Hematopoietic multipotent progenitor cell treated with erythropoietin and hydrocortisone succinate and interleukin-3 and kit ligand, for 4 days (in vitro differentiated cells): ENCODE data around the gene PTPA.
"Not testable (repeated sequence)": the region's sequence is repeated elsewhere in the genome, so short reads cannot be mapped to it uniquely, and the experiment has no call there.

Experiments used
- DNase-seq: peaks from one replicate; pipeline ENCODE4 v3.0.0-alpha.2; 2015

PTPA gene

GRCh38 chr9:129178568-129179382 lies 67.6 kb downstream of the PTPA start:
- no peak for DNase-seq

GRCh38 chr9:129181246-129181645 lies 70.0 kb downstream of the PTPA start:
- DNase-seq = no peak

GRCh38 chr9:129182122-129182521 lies 70.9 kb downstream of the PTPA start:
- DNase-seq = no peak

GRCh38 chr9:129182625-129183494 lies 71.6 kb downstream of the PTPA start:
- peak; percentile 71 for DNase-seq

- DNase-seq = no peak
Measured at GRCh38 chr9:129183495-129184218, 72.4 kb downstream of the PTPA start.

GRCh38 chr9:129184219-129184524 lies 73.0 kb downstream of the PTPA start:
- no peak for DNase-seq

DNA sequence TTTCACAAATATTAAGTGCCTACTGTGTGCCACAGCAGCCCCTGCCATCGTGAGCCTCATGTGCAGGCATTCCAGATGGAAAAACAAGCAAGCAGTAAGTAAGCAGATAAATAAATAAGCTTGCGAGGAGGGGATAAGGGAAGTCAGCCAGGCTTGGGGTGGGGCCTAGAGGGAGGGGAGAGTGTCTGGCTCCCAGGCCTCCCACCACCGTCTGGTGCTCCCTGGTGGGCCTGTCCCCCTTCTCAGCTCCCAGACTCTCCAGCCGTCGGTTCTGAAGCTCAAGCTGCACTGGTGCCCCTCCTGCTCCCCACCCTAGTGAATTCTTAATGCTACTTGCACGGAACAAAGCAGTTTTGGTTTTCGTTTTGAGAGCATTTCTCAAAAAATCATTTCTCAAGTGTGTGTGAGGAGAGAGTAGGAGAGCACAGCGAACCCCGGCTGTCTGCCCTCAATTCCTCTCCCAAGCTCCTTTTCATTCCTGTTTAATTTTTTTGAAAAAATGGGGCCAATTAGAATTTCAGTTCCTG lies 73.4 kb downstream of the PTPA start:
- no peak for DNase-seq

DNA sequence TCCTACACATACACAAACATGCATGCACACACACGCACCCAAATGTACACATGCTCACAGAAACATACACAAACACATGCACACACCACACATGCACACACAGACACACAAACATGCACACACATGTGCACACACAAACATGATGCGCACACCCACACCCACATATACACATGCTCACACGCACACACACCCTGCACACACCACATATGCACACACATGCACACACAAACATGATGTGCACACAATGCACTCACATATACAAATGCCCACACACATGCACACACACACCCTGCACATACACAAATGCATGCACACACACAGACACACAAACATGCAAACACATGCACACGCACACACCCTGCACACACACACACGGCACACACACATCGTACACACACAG lies 74.2 kb downstream of the PTPA start:
- DNase-seq = no peak

DNA sequence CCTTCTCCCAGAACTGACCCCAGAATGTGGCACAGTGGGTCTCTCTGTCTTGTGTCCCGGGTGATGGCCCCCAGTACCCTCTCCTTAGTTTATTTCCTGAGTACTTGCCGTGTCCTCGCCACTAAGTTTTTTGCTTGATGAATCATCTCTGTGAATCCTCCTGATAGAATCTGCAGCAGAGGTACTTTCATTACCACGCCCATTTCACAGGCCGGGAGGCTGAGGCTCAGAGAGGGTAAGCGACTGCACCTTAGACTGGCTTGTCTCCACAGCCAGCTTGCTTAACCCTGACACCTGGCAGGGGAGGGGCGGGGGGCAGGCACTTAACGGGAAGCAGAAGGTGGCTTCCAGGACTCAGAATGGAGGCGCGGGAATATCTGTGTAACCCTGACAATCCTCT lies 74.8 kb downstream of the PTPA start:
- DNase-seq = no peak

- DNase-seq = no peak
Measured at GRCh38 chr9:129187042-129187441, 75.8 kb downstream of the PTPA start.

DNA sequence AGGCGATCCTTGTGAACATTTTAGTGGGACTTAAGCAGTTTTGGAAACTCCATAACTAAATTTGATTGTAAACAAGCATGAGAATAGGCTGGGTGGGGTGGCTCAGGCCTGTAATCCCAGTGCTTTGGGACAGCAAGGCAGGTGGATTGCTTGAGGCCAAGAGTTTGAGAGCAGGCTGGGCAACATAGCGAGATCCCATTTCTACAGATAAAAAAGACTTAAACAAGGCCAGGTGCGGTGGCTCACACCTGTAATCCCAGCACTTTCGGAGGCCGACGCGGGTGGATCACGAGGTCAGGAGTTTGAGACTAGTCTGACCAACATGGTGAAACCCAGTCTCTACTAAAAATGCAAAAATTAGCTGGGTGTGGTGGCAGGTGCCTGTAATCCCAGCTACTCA lies 78.8 kb downstream of the PTPA start:
- DNase-seq = not testable (repeated sequence)

- no peak for DNase-seq
Measured at GRCh38 chr9:129191234-129191633, 80.0 kb downstream of the PTPA start.

DNA sequence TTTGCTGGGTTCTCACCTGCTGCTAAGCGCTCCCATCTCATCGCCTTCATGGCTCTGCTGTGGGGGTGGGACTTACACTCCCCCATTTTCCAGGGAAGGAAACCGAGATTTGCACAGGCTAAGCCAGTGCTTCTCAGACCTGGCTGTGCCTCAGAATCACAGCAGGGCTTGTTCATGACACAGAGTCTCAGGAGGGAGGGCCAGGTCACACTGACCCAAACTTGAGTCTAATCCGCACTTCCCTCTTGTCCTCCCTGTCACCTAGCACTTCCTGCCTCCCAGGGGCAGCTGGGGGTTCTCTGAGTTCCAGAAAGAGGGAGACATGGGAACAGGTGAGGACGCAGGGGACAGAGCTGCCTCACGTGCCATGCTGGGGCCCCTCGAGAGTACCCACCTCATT lies 82.4 kb downstream of the PTPA start:
- DNase-seq = no peak

DNA sequence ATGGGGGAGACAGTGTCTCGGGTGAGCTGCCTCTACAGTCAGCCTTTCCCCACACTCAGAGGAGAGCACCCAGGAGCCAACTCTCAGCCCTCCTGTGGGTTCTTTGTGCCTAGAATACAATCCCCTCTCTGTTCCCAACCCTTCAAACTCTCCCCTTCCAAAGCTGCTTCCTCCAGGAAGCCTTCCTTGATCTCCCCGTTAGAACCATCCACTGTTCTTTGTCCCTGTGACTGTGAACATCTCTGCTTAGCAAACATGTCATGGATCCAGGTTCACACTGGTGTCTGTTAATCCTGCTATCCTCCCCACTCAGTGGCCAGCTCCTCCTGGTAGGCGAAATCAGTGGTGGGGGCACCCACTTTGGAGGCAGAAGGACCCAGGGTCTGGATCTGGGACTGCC lies 83.0 kb downstream of the PTPA start:
- DNase-seq = no peak

- no peak for DNase-seq
Measured at GRCh38 chr9:129195606-129196005, 84.4 kb downstream of the PTPA start.

GRCh38 chr9:129197045-129197444 lies 85.8 kb downstream of the PTPA start:
- not testable (repeated sequence) for DNase-seq

- no peak for DNase-seq
Measured at GRCh38 chr9:129197978-129198318, 86.7 kb downstream of the PTPA start.
